ENCODE measurements around the gene P2RX6. TPM values are rescaled to one million over a fixed set of nuclear protein-coding genes. Genes with fewer than 3 reads are reported as not detected.
A peak's percentile ranks its signal among the peaks of the same experiment; 100 is the strongest.

The P2RX6 gene
- total and polyA plus RNA-seq, 8 donors, result 0.09 to 2.9 (median 0.39) TPM; not detected in 1

GRCh38 chr22:20997536-20998257 is 17.3 kb upstream of the P2RX6 start:
- Histone ChIP-seq H3K9me3 (no peaks in the 10 kb centered on the region), H3K4me1 (peaks cover 0 to 13% (median 10%) of the 10 kb centered on the region in 3 donors), H3K36me3 (peaks cover 0 to 16% (median 5%) of the 10 kb centered on the region in 3 donors), H3K27me3 (no peaks in the 10 kb centered on the region), H3K27ac (no peak overlapping the region), H3K4me3 (no peak overlapping the region)
- 84 to 86% methylated on average over 13 of the region's 13 CpGs for WGBS, 2 donors
- TF ChIP-seq, protein P1, sequence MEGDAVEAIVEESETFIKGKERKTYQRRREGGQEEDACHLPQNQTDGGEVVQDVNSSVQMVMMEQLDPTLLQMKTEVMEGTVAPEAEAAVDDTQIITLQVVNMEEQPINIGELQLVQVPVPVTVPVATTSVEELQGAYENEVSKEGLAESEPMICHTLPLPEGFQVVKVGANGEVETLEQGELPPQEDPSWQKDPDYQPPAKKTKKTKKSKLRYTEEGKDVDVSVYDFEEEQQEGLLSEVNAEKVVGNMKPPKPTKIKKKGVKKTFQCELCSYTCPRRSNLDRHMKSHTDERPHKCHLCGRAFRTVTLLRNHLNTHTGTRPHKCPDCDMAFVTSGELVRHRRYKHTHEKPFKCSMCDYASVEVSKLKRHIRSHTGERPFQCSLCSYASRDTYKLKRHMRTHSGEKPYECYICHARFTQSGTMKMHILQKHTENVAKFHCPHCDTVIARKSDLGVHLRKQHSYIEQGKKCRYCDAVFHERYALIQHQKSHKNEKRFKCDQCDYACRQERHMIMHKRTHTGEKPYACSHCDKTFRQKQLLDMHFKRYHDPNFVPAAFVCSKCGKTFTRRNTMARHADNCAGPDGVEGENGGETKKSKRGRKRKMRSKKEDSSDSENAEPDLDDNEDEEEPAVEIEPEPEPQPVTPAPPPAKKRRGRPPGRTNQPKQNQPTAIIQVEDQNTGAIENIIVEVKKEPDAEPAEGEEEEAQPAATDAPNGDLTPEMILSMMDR (IDR thresholded peaks at IDR 0.05), result no peak
- intact Hi-C loops (cut with DNase I), result no loop called here
- DNase-seq, result peak in 2 of 6 donors; percentile 44 to 72
- no peak for ATAC-seq
- no peak for FAIRE-seq

DNA sequence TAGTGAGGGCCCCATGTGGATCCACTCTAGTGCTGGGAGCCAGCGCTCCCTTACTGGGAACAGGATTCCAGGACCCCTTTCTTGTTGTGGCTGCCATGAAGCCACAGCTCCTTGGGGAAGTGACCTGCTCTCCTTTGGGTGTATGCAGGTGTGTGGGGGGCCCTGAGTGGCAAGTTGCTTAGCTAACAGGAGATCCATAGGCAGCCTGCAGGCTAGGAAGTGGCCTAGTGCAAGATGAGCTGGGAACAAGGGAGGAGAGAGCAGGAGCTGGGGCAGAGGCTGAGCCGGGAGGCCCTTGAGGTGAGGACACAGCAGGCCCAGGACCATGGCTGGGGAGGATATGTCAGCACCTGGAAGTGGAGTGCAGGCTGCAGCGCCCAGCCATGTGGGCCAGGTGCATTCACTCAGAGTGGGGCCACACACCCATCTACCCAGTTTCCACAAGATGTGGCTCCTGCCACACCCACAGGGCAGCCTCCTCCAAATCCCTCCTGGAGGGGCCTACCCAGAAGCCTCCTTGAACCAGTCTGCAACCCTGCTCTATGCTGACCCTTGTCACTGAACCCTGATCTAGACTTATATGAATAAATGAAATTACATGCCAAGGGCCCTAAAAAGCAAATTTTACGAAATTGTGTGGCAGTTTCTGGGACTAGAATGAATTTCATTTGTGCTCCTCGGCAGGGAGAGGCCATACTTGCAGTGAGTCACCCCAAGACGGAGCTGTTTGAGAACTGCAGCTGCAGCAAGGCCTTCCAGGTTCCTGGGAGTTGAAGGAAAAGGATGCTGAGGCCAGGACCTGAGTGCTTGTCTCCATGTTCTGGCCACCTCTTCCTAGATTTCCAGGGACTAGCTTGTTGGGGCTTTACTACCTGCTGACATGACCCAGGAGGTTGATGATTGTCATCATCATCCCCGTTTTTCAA is 16.3 kb upstream of the P2RX6 start:
- Histone ChIP-seq H3K4me1 (peaks cover 0 to 21% (median 19%) of the 10 kb centered on the region in 3 donors), H3K4me3 (no peak overlapping the region), H3K36me3 (peaks cover 0 to 13% (median 5%) of the 10 kb centered on the region in 3 donors), H3K9me3 (no peaks in the 10 kb centered on the region), H3K27me3 (no peaks in the 10 kb centered on the region), H3K27ac (no peak overlapping the region)
- FAIRE-seq, result no peak
- no peak for DNase-seq
- intact Hi-C loops (cut with DNase I), result no loop called here
- TF ChIP-seq, protein P1 (IDR thresholded peaks at IDR 0.05), result no peak
- WGBS, 2 donors, result 72 to 74% methylated on average over 7 of the region's 7 CpGs
- no peak for ATAC-seq

DNA sequence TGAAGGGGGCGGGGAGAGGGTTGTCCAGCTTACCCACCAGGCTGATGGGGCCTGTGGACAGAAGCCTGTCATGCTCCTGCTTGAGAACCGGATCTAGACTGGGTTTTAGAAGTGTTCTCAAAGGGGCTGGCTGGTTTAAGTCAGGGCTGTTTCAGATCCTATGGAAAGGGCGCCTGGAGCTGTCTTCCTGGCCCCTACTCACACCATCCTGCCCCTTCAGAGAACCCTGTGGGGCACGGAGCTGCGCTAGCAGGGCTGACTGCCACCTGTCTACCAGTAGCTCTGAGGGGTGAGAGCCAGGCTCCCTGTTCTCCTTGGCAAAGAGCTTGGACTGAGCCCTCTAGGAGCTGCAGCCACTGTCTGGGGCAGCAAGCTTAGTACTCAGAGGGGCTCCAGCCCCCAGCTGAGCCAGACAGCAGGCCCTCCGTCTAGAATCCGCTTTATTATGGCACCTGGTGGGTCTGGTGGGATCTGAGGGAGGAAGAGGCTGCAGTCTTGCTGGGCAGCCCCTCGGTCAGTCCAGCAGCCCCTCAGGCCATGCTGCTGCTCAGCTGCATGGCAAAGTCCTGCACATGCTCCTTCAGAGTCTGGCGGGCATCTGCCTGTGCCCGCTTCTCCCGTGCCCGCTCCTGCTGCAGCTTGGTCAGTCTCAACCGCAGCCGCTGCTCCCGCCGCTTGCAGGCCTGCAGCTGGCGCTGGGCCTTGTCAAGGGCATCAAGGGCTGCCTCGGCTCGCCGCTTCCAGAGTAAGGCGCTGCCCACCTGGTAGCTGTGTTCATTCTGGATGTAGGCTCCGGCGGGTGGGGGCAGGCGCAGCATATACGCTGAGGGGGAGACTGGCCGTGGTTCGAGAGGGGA is 15.4 kb upstream of the P2RX6 start:
- no peak for FAIRE-seq
- 91 to 94% methylated on average over 24 to 27 of the region's 27 CpGs for WGBS, 2 donors

More for the DNA sequence above, 15.4 kb upstream of the P2RX6 start:
- H3K27ac ChIP-seq, result no peak overlapping the region
- intact Hi-C loops (cut with DNase I), result no loop called here
- H3K4me3 ChIP-seq, result peak overlapping the region in 2 of 4 donors; percentile 60 to 72
- DNase-seq (peak in 4 of 6 donors; percentile 25 to 81 (median 58)), ATAC-seq (no peak)
- peaks cover 0 to 24% (median 22%) of the 10 kb centered on the region in 3 donors for H3K4me1 ChIP-seq
- H3K36me3 ChIP-seq, result peaks cover 0 to 13% (median 5%) of the 10 kb centered on the region in 3 donors
- no peaks in the 10 kb centered on the region for H3K9me3 ChIP-seq
- TF ChIP-seq, protein P1 (IDR thresholded peaks at IDR 0.05), result no peak
- no peaks in the 10 kb centered on the region for H3K27me3 ChIP-seq
